Endometrial microvascular endothelial cells (primary cell): ENCODE results near the gene ZNF287. TPM values are rescaled to one million over a fixed set of nuclear protein-coding genes. Genes with fewer than 3 reads are reported as not detected.
"Not testable (repeated sequence)": the region's sequence is repeated elsewhere in the genome, so short reads cannot be mapped to it uniquely, and the experiment has no call there.

ENCODE experiments used
- in situ Hi-C: cut with HindIII; loops from 2 replicates; pipeline ENCODE4 v1.10.0; 2017; ENCODE audit warnings: low sequenced_read_pairs, low pct_unique_long_range_greater_than_20kb; ENCODE audit errors: inconsistent ontology term
- total RNA-seq: library from RNA; depleted of rRNA; stranded (reverse); fragments of >200 nt; gene quantifications from one replicate; pipeline ENCODE4 v1.2.3, GENCODE V29; 2015; ENCODE audit errors: inconsistent ontology term

ZNF287 gene
- total RNA-seq: 4.6 TPM

GRCh38 chr17:16568541-16569357 is at the start of gene ZNF287:
ZNF287 (minus strand) TSS chr17:16569204; CDS start chr17:16567731, 1,473 bp downstream.
- in situ Hi-C loops: no loop called here

GRCh38 chr17:16617481-16618060 is 48.6 kb upstream of the ZNF287 start:
- in situ Hi-C loops: no loop called here

- in situ Hi-C loops: no loop called here
These were observed 30.5 kb upstream of the ZNF287 start for GRCh38 chr17:16599537-16599936.

GRCh38 chr17:16593356-16594102 is 24.5 kb upstream of the ZNF287 start:
- in situ Hi-C loops: no loop called here

- in situ Hi-C loops: no loop called here
These were observed 20.3 kb upstream of the ZNF287 start for GRCh38 chr17:16589097-16589969.

GRCh38 chr17:16585796-16586195 is 16.8 kb upstream of the ZNF287 start:
- in situ Hi-C loops: no loop called here

GRCh38 chr17:16584273-16584995 is 15.4 kb upstream of the ZNF287 start:
- in situ Hi-C loops: no loop called here

- in situ Hi-C loops: no loop called here
These were observed 14.8 kb upstream of the ZNF287 start for GRCh38 chr17:16583781-16584180.

GRCh38 chr17:16573466-16573865 is 4.5 kb upstream of the ZNF287 start:
- in situ Hi-C loops: no loop called here

GRCh38 chr17:16569358-16569712 is 331 bp upstream of the ZNF287 start:
- in situ Hi-C loops: no loop called here

- in situ Hi-C loops: no loop called here
These were observed 16.4 kb downstream of the ZNF287 start for GRCh38 chr17:16552637-16553045.

- in situ Hi-C loops: no loop called here
These were observed 16.9 kb downstream of the ZNF287 start for GRCh38 chr17:16551878-16552636.

GRCh38 chr17:16537130-16537458 is 31.9 kb downstream of the ZNF287 start:
- in situ Hi-C loops: no loop called here

- in situ Hi-C loops: no loop called here
These were observed 34.8 kb downstream of the ZNF287 start for GRCh38 chr17:16534236-16534635.

GRCh38 chr17:16529906-16530305 is 39.1 kb downstream of the ZNF287 start:
- in situ Hi-C loops: no loop called here

GRCh38 chr17:16527298-16527697 is 41.7 kb downstream of the ZNF287 start:
- in situ Hi-C loops: no loop called here

GRCh38 chr17:16525556-16525955 is 43.4 kb downstream of the ZNF287 start:
- in situ Hi-C loops: not testable (repeated sequence)
